Pancreas (tissue), 10 donors: ENCODE data around the gene SACS. TPM values are rescaled to one million over a fixed set of nuclear protein-coding genes. Genes with fewer than 3 reads are reported as not detected.

Experiments
- ATAC-seq, 4 donors: fragments of 200-7000 bp; cut with Tn5 transposase; one replicate each; pipeline versions ENCODE4 v1.8.0 to v1.9.1; 2020; ENCODE audit warnings: mild to moderate bottlenecking in 4 of 4, moderate library complexity in 4 of 4
- DNase-seq, 6 donors: peaks; one replicate each; pipeline ENCODE4 v3.0.0-alpha.2; 2020
- FAIRE-seq: peaks from 2 replicates; lab custom pipeline; 2012; peaks lifted over from hg19 to GRCh38; lab: Jason Lieb, UNC
- H3K27ac ChIP-seq, 4 donors: fragments of 200-600 bp; sonication (generic); 1 replicate in 3 of 4; 2 replicates in 1 of 4; pipeline versions ENCODE4 v1.5.0 to v1.8.0; 2020
- H3K27me3 ChIP-seq, 4 donors: fragments of 200-600 bp; one replicate each; pipeline ENCODE4 v1.8.0; 2021
- H3K36me3 ChIP-seq, 3 donors: fragments of 200-600 bp; sonication (generic) in 1 of 3; one replicate each; pipeline versions ENCODE4 v1.5.0 to v1.8.0; 2020 to 2021
- H3K4me1 ChIP-seq, 3 donors: fragments of 200-600 bp; one replicate each; pipeline ENCODE4 v1.8.0; 2021
- H3K4me3 ChIP-seq, 4 donors: fragments of 200-600 bp; sonication (generic) in 2 of 4; one replicate each; pipeline versions ENCODE4 v1.5.0 to v1.8.0; 2020 to 2021
- H3K9me3 ChIP-seq, 4 donors: fragments of 200-600 bp; one replicate each; pipeline ENCODE4 v1.8.0; 2021
- CTCF ChIP-seq, 4 donors: fragments of 200-600 bp; sonication (generic) in 3 of 4; IDR thresholded peaks; one replicate each; pipeline versions ENCODE4 v1.5.0 to v1.8.0; 2021; ENCODE audit warnings: antibody characterized with exemption in 4 of 4
- WGBS, 2 donors: extraction: QIAGEN DNeasy Blood & Tissue Kit; methylation state at CpG; one replicate each; pipeline ENCODE4 v1.1.7; 2013; 5-methylcytosine and 5-hydroxymethylcytosine counted together
- intact Hi-C, 3 donors: fragments of 100-400 bp; cut with DNase I; formaldehyde crosslinking; loops; one replicate each; pipeline versions ENCODE4 v1.11.1 to v1.14.2; 2022
- polyA plus RNA-seq, 2 donors: library from polyadenylated mRNA; stranded (reverse); fragments of 200-250 nt; gene quantifications; one replicate each; pipeline ENCODE4 v1.2.3, GENCODE V29; 2013
- total RNA-seq, 6 donors: library from RNA; stranded (reverse); fragmentation: NEBNext Ultra II Directional in 4 of 6; extraction: Animal tissue kit (Norgen Biotek cat#: 25700) in 4 of 6; gene quantifications; one replicate each; pipeline versions ENCODE4 v1.2.1 to v1.2.4, GENCODE V29; 2021 to 2023
- donor health status: healthy with polysubstance abuse.
- donor health status: DM: no; HTN: no; CAD: no; lungs with moderate emphysema.
- donor health status: DM: no; HTN: no; CAD: no.
- donor health status: control.
- donor health status: control.
- donor health status: Bipolar disorder and iron deficiency.
- donor health status: DM: yes; HTN: yes; CAD: no.
- donor health status: DM: no; HTN: no; CAD: no.
- donor health status: DM: no; HTN: no; CAD: no.
- donor health status: DM: yes; HTN: yes; CAD: no.

SACS gene
- total and polyA plus RNA-seq, 8 donors: 2.1 to 7.9 (median 4.6) TPM

- no peak for FAIRE-seq
- intact Hi-C loops: no loop called here
- no peak for ATAC-seq
Measured at GRCh38 chr13:23383151-23383550, 50.4 kb downstream of the SACS start.

GRCh38 chr13:23381866-23382265 is 51.6 kb downstream of the SACS start:
- H3K36me3 ChIP-seq: no peaks in the 10 kb centered on the region
- ATAC-seq: no peak
- no peak overlapping the region for H3K4me3 ChIP-seq
- no peak for TF ChIP-seq CTCF (IDR thresholded peaks at IDR 0.05)
- H3K9me3 ChIP-seq: no peaks in the 10 kb centered on the region
- H3K27ac ChIP-seq: no peak overlapping the region
- no peak for FAIRE-seq
- no peak for DNase-seq
- 55 to 63% methylated on average over 6 of the region's 6 CpGs for WGBS, 2 donors
- H3K27me3 ChIP-seq: no peaks in the 10 kb centered on the region
- no peaks in the 10 kb centered on the region for H3K4me1 ChIP-seq
- intact Hi-C loops: no loop called here

More at GRCh38 chr13:23383151-23383550, 50.4 kb downstream of the SACS start:
- WGBS, 2 donors: 79 to 83% methylated on average over 6 of the region's 6 CpGs
- Histone ChIP-seq H3K4me3 (no peak overlapping the region), H3K27me3 (no peaks in the 10 kb centered on the region), H3K9me3 (no peaks in the 10 kb centered on the region), H3K4me1 (no peaks in the 10 kb centered on the region), H3K27ac (no peak overlapping the region), H3K36me3 (no peaks in the 10 kb centered on the region)
- TF ChIP-seq CTCF (IDR thresholded peaks at IDR 0.05): no peak
- no peak for DNase-seq

- H3K4me3 ChIP-seq: no peak overlapping the region
- H3K27me3 ChIP-seq: no peaks in the 10 kb centered on the region
- DNase-seq: no peak
- no peaks in the 10 kb centered on the region for H3K9me3 ChIP-seq
- no peak for FAIRE-seq
- 79 to 85% methylated on average over 5 of the region's 5 CpGs for WGBS, 2 donors
- TF ChIP-seq CTCF (IDR thresholded peaks at IDR 0.05): no peak
- H3K36me3 ChIP-seq: no peaks in the 10 kb centered on the region
- no peak overlapping the region for H3K27ac ChIP-seq
- ATAC-seq: no peak
- no peaks in the 10 kb centered on the region for H3K4me1 ChIP-seq
- intact Hi-C loops: no loop called here
Measured at GRCh38 chr13:23380534-23380933, 53.0 kb downstream of the SACS start.

GRCh38 chr13:23377983-23378632 is 55.4 kb downstream of the SACS start:
- no peaks in the 10 kb centered on the region for H3K36me3 ChIP-seq
- H3K4me3 ChIP-seq: no peak overlapping the region
- H3K4me1 ChIP-seq: no peaks in the 10 kb centered on the region
- H3K27me3 ChIP-seq: no peaks in the 10 kb centered on the region
- TF ChIP-seq CTCF (IDR thresholded peaks at IDR 0.05): no peak
- H3K9me3 ChIP-seq: no peaks in the 10 kb centered on the region
- DNase-seq (no peak), ATAC-seq (no peak), FAIRE-seq (no peak)
- H3K27ac ChIP-seq: no peak overlapping the region
- WGBS, 2 donors: 78 to 82% methylated on average over 11 of the region's 11 CpGs
- intact Hi-C loops: no loop called here

DNA sequence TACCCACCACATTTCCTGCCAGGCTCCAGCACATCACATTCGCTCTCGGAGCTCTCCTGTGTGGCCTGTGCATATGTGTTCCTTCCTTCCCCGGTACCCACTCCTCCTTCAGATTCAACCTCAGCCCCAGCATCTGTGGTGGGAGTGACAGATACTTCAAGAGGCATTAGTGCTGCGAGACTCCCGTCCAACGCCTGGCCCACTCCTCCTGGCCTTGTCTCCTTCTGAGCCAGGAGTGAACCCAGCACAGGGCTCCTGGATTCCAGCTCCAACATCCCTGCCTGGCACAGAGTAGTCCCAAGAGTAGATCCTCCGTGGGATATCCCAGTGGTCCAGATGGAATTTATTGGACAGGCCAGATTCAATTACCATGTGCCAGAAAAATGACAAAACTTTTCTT is 55.9 kb downstream of the SACS start:
- 81 to 84% methylated on average over 7 of the region's 7 CpGs for WGBS, 2 donors
- Histone ChIP-seq H3K4me3 (no peak overlapping the region), H3K36me3 (no peaks in the 10 kb centered on the region), H3K4me1 (no peaks in the 10 kb centered on the region), H3K27me3 (no peaks in the 10 kb centered on the region), H3K27ac (no peak overlapping the region), H3K9me3 (no peaks in the 10 kb centered on the region)
- no peak for TF ChIP-seq CTCF (IDR thresholded peaks at IDR 0.05)
- no peak for DNase-seq
- ATAC-seq: no peak
- FAIRE-seq: no peak
- intact Hi-C loops: no loop called here
